Liver (tissue), 9 donors: ENCODE measurements around the gene CLEC10A. TPM values are rescaled to one million over a fixed set of nuclear protein-coding genes. Genes with fewer than 3 reads are reported as not detected.

Source experiments
- DNase-seq: peaks from one replicate; pipeline ENCODE4 v3.0.0-alpha.2; 2017; ENCODE audit warnings: low spot score
- H3K27ac ChIP-seq, 2 donors: one replicate each; pipeline ENCODE4 v1.7.0; 2013; ENCODE audit warnings: inconsistent platforms in 2 of 2, low read length in 2 of 2, control low read depth in 1 of 2, low read depth in 1 of 2, mild to moderate bottlenecking in 1 of 2
- H3K27me3 ChIP-seq, 4 donors: one replicate each; pipeline versions ENCODE4 v1.6.1 to v1.7.0; 2013; ENCODE audit warnings: low read length in 3 of 4, inconsistent platforms in 1 of 4, mild to moderate bottlenecking in 1 of 4, moderate library complexity in 1 of 4; ENCODE audit not compliant: control insufficient read depth in 4 of 4, insufficient read depth in 4 of 4
- H3K36me3 ChIP-seq, 4 donors: one replicate each; pipeline versions ENCODE4 v1.6.1 to v1.7.0; 2013; ENCODE audit warnings: low read length in 3 of 4, mild to moderate bottlenecking in 3 of 4, low read depth in 1 of 4, moderate library complexity in 1 of 4; ENCODE audit not compliant: control insufficient read depth in 4 of 4, insufficient read depth in 3 of 4
- H3K4me1 ChIP-seq, 4 donors: one replicate each; pipeline versions ENCODE4 v1.6.1 to v1.7.0; 2013; ENCODE audit warnings: low read length in 3 of 4, mild to moderate bottlenecking in 3 of 4, moderate library complexity in 1 of 4; ENCODE audit not compliant: control insufficient read depth in 4 of 4, insufficient read depth in 4 of 4
- H3K4me3 ChIP-seq, 3 donors: one replicate each; pipeline versions ENCODE4 v1.6.1 to v1.7.0; 2013; ENCODE audit warnings: low read length in 3 of 3, control low read depth in 1 of 3, low read depth in 1 of 3, mild to moderate bottlenecking in 1 of 3
- H3K9ac ChIP-seq, 2 donors: one replicate each; pipeline ENCODE4 v1.7.0; 2013; ENCODE audit warnings: low read length in 2 of 2, mild to moderate bottlenecking in 2 of 2, moderate library complexity in 2 of 2, control low read depth in 1 of 2, low read depth in 1 of 2
- H3K9me3 ChIP-seq, 4 donors: one replicate each; pipeline versions ENCODE4 v1.6.1 to v1.7.0; 2013; ENCODE audit warnings: low read length in 3 of 4; ENCODE audit not compliant: control insufficient read depth in 4 of 4
- CTCF ChIP-seq: fragments of 150-350 bp; IDR thresholded peaks from 2 replicates; pipeline ENCODE4 v1.5.1; 2017; ENCODE audit warnings: improper control_type of control experiment, low read depth, low read length; ENCODE audit not compliant: missing input control
- FOXA2 ChIP-seq: IDR thresholded peaks from 2 replicates; pipeline ENCODE4 v1.6.1; 2016; ENCODE audit warnings: antibody characterized with exemption
- GABPA ChIP-seq, 2 donors: IDR thresholded peaks in 1 of 2; conservative IDR thresholded peaks in 1 of 2; 2 replicates each; pipeline ENCODE4 v1.6.1; 2016; ENCODE audit warnings: antibody characterized with exemption in 2 of 2, mild to moderate bottlenecking in 1 of 2, moderate library complexity in 1 of 2
- HNF4A ChIP-seq, 2 donors: conservative IDR thresholded peaks; 2 replicates each; pipeline ENCODE4 v1.6.1; 2016; ENCODE audit warnings: antibody characterized with exemption in 2 of 2, mild to moderate bottlenecking in 2 of 2
- HNF4G ChIP-seq: IDR thresholded peaks from 2 replicates; pipeline ENCODE4 v1.6.1; 2016; ENCODE audit warnings: antibody characterized with exemption
- JUND ChIP-seq, 2 donors: IDR thresholded peaks; 2 replicates each; pipeline ENCODE4 v1.6.1; 2016; ENCODE audit warnings: antibody characterized with exemption in 2 of 2
- MAX ChIP-seq: IDR thresholded peaks from 2 replicates; pipeline ENCODE4 v1.6.1; 2016; ENCODE audit warnings: antibody characterized with exemption
- NR2F2 ChIP-seq: IDR thresholded peaks from 2 replicates; pipeline ENCODE4 v1.6.1; 2016; ENCODE audit warnings: antibody characterized with exemption
- REST ChIP-seq: IDR thresholded peaks from 2 replicates; pipeline ENCODE4 v1.6.1; 2016; ENCODE audit warnings: antibody characterized with exemption, mild to moderate bottlenecking
- RXRA ChIP-seq, 2 donors: IDR thresholded peaks; 2 replicates each; pipeline ENCODE4 v1.6.1; 2017 to 2018; ENCODE audit warnings: antibody characterized with exemption in 2 of 2, mild to moderate bottlenecking in 1 of 2
- SP1 ChIP-seq: IDR thresholded peaks from 2 replicates; pipeline ENCODE4 v1.6.1; 2018; ENCODE audit warnings: antibody characterized with exemption, mild to moderate bottlenecking
- TAF1 ChIP-seq: conservative IDR thresholded peaks from 2 replicates; pipeline ENCODE4 v1.6.1; 2016; ENCODE audit warnings: antibody characterized with exemption, mild to moderate bottlenecking
- YY1 ChIP-seq: IDR thresholded peaks from 2 replicates; pipeline ENCODE4 v1.6.1; 2016; ENCODE audit warnings: antibody characterized with exemption, mild to moderate bottlenecking
- ZBTB33 ChIP-seq: IDR thresholded peaks from 2 replicates; pipeline ENCODE4 v1.6.1; 2016; ENCODE audit warnings: antibody characterized with exemption
- WGBS: extraction: QIAGEN DNeasy Blood & Tissue Kit; methylation state at CpG from one replicate; pipeline ENCODE4 v1.1.7; 2013; 5-methylcytosine and 5-hydroxymethylcytosine counted together
- polyA plus RNA-seq, 2 donors: library from polyadenylated mRNA; stranded (reverse) in 1 of 2; unstranded in 1 of 2; fragments of 200-250 nt in 1 of 2; fragments of >200 nt in 1 of 2; fragmentation: Nextera tagmentation in 1 of 2; extraction: Ambion mirVana in 1 of 2; gene quantifications; one replicate each; pipeline versions ENCODE4 v1.2.1 to v1.2.3, GENCODE V29; 2013 to 2015
- total RNA-seq, 2 donors: library from RNA; depleted of rRNA; stranded (reverse); fragments of >200 nt; gene quantifications; one replicate each; pipeline ENCODE4 v1.2.3, GENCODE V29; 2014
- donor health status: healthy.
- donor health status: healthy.
- donor health status: healthy.
- donor health status: healthy.
- donor health status: healthy.

CLEC10A gene
- total and polyA plus RNA-seq, 4 donors: 1.4 to 4.0 (median 3.4) TPM

GRCh38 chr17:7035591-7036368 lies 44.3 kb downstream of the CLEC10A start, which contains the start of gene SLC16A13 (continued):
- TF ChIP-seq SP1: peak; percentile 85
- TF ChIP-seq RXRA (IDR thresholded peaks at IDR 0.05): peak; percentile 76 to 81
- peak; percentile 74 for TF ChIP-seq MAX
- no peak for TF ChIP-seq HNF4G
- no peak for TF ChIP-seq CTCF
- TF ChIP-seq NR2F2: no peak
- TF ChIP-seq JUND (IDR thresholded peaks at IDR 0.05): peak in 1 of 2 donors; percentile 40

GRCh38 chr17:7034955-7035590 lies 45.0 kb downstream of the CLEC10A start:
- Histone ChIP-seq H3K36me3 (peaks cover 0 to 1% (median 0%) of the 10 kb centered on the region in 4 donors), H3K4me1 (peaks cover 9 to 39% (median 30%) of the 10 kb centered on the region in 4 donors), H3K27me3 (no peaks in the 10 kb centered on the region), H3K9ac (peak overlapping the region; percentile 48 to 88), H3K9me3 (no peaks in the 10 kb centered on the region), H3K4me3 (peak overlapping the region; percentile 45 to 74 (median 66)), H3K27ac (peak overlapping the region; percentile 84 to 96)
- DNase-seq: no peak
- WGBS: 10% methylated on average over 7 of the region's 7 CpGs
- peak; percentile 29 for TF ChIP-seq NR2F2
- no peak for TF ChIP-seq TAF1

GRCh38 chr17:7029659-7030058 lies 50.4 kb downstream of the CLEC10A start:
- Histone ChIP-seq H3K4me3 (no peak overlapping the region), H3K27ac (peak overlapping the region in 1 of 2 donors; percentile 31), H3K36me3 (peaks cover 0 to 1% (median 0%) of the 10 kb centered on the region in 4 donors), H3K9ac (no peak overlapping the region), H3K27me3 (no peaks in the 10 kb centered on the region), H3K4me1 (no peaks in the 10 kb centered on the region), H3K9me3 (no peaks in the 10 kb centered on the region)
- TF ChIP-seq YY1 (peak; percentile 15), GABPA (IDR thresholded peaks at IDR 0.05 in 1 of 2, conservative IDR thresholded peaks at IDR 0.05 in 1 of 2) (peak in 1 of 2 donors; percentile 55), HNF4G (no peak)
- no peak for DNase-seq
- 74% methylated on average over 8 of the region's 8 CpGs for WGBS

GRCh38 chr17:7029096-7029495 lies 51.0 kb downstream of the CLEC10A start:
- Histone ChIP-seq H3K9ac (no peak overlapping the region), H3K27ac (peak overlapping the region in 1 of 2 donors; percentile 23), H3K27me3 (no peaks in the 10 kb centered on the region), H3K4me3 (no peak overlapping the region), H3K4me1 (no peaks in the 10 kb centered on the region), H3K9me3 (no peaks in the 10 kb centered on the region), H3K36me3 (peaks cover 0 to 1% (median 0%) of the 10 kb centered on the region in 4 donors)
- WGBS: 94% methylated on average over 3 of the region's 3 CpGs
- no peak for DNase-seq
- TF ChIP-seq ZBTB33 (no peak), FOXA2 (no peak), HNF4A (conservative IDR thresholded peaks at IDR 0.05) (no peak), REST (no peak), MAX (no peak), JUND (IDR thresholded peaks at IDR 0.05) (no peak), NR2F2 (no peak), TAF1 (no peak), HNF4G (no peak), SP1 (no peak)
